ENCODE measurements around the gene RC3H1.
A peak's percentile ranks its signal among the peaks of the same experiment; 100 is the strongest.
"Not testable (repeated sequence)": the region's sequence is repeated elsewhere in the genome, so short reads cannot be mapped to it uniquely, and the experiment has no call there.

The RC3H1 gene

GRCh38 chr1:174022080-174022975 is at the start of gene RC3H1:
Gene RC3H1 (minus strand): TSS chr1:174022357. CDS start chr1:173992985, 29,372 bp downstream.
- DNase-seq: peak; percentile 88

GRCh38 chr1:174070614-174071013 is 48.5 kb upstream of the RC3H1 start:
- no peak for DNase-seq

GRCh38 chr1:174068000-174068399 is 45.8 kb upstream of the RC3H1 start:
- DNase-seq: no peak

- DNase-seq: no peak
Measured at GRCh38 chr1:174060090-174060489, 37.9 kb upstream of the RC3H1 start.

- no peak for DNase-seq
Measured at GRCh38 chr1:174058624-174059023, 36.5 kb upstream of the RC3H1 start.

GRCh38 chr1:174056609-174057008 is 34.5 kb upstream of the RC3H1 start:
- DNase-seq: not testable (repeated sequence)

GRCh38 chr1:174055797-174056196 is 33.6 kb upstream of the RC3H1 start:
- not testable (repeated sequence) for DNase-seq

- DNase-seq: no peak
Measured at GRCh38 chr1:174053826-174054225, 31.7 kb upstream of the RC3H1 start.

GRCh38 chr1:174052621-174053020 is 30.5 kb upstream of the RC3H1 start:
- no peak for DNase-seq

GRCh38 chr1:174051956-174052355 is 29.8 kb upstream of the RC3H1 start:
- DNase-seq: no peak

GRCh38 chr1:174049514-174049913 is 27.4 kb upstream of the RC3H1 start:
- DNase-seq: no peak

- DNase-seq: no peak
Measured at GRCh38 chr1:174044418-174045222, 22.5 kb upstream of the RC3H1 start.

- DNase-seq: not testable (repeated sequence)
Measured at GRCh38 chr1:174042509-174042908, 20.4 kb upstream of the RC3H1 start.

- no peak for DNase-seq
Measured at GRCh38 chr1:174041369-174041768, 19.2 kb upstream of the RC3H1 start.

GRCh38 chr1:174040387-174040786 is 18.2 kb upstream of the RC3H1 start:
- no peak for DNase-seq

GRCh38 chr1:174039027-174039426 is 16.9 kb upstream of the RC3H1 start:
- DNase-seq: no peak

- DNase-seq: no peak
Measured at GRCh38 chr1:174036798-174037197, 14.6 kb upstream of the RC3H1 start.

GRCh38 chr1:174036204-174036603 is 14.0 kb upstream of the RC3H1 start:
- no peak for DNase-seq

- no peak for DNase-seq
Measured at GRCh38 chr1:174032671-174033222, 10.6 kb upstream of the RC3H1 start.

- no peak for DNase-seq
Measured at GRCh38 chr1:174031099-174031498, 8.9 kb upstream of the RC3H1 start.

GRCh38 chr1:174028495-174028894 is 6.3 kb upstream of the RC3H1 start:
- no peak for DNase-seq

GRCh38 chr1:174023440-174023839 is 1.3 kb upstream of the RC3H1 start:
- DNase-seq: no peak

GRCh38 chr1:174022976-174023277 is 770 bp upstream of the RC3H1 start:
- no peak for DNase-seq

GRCh38 chr1:174021591-174022079 is 522 bp downstream of the RC3H1 start:
- DNase-seq: peak; percentile 25

All from activated effector memory CD4-positive, alpha-beta T cell treated with Interleukin-2 at 50 U/mL for 16 hours (primary cell).